Lung (tissue), 12 donors: Measurements from ENCODE around the gene CLOCK. TPM values are rescaled to one million over a fixed set of nuclear protein-coding genes. Genes with fewer than 3 reads are reported as not detected.
A peak's percentile ranks its signal among the peaks of the same experiment; 100 is the strongest.

Experiments used
- ATAC-seq: fragments of 200-7000 bp; cut with Tn5 transposase; one replicate; pipeline ENCODE4 v1.9.1; 2020; ENCODE audit warnings: moderate number of reproducible peaks; ENCODE audit not compliant: insufficient read depth, low FRiP score
- DNase-seq, 3 donors: peaks; one replicate each; pipeline ENCODE4 v3.0.0-alpha.2; 2013 to 2017
- H3K27ac ChIP-seq, 2 donors: one replicate each; pipeline ENCODE4 v1.5.1; 2013; ENCODE audit warnings: mild to moderate bottlenecking in 2 of 2, moderate library complexity in 2 of 2, control low read depth in 1 of 2, inconsistent platforms in 1 of 2, low read depth in 1 of 2, low read length in 1 of 2
- H3K27me3 ChIP-seq, 3 donors: one replicate each; pipeline ENCODE4 v1.5.1; 2013; ENCODE audit warnings: low read length in 2 of 3; ENCODE audit not compliant: control insufficient read depth in 3 of 3, insufficient read depth in 3 of 3
- H3K36me3 ChIP-seq, 4 donors: one replicate each; pipeline ENCODE4 v1.5.1; 2013; ENCODE audit warnings: low read length in 4 of 4, mild to moderate bottlenecking in 1 of 4, moderate library complexity in 1 of 4; ENCODE audit not compliant: control insufficient read depth in 4 of 4, insufficient read depth in 4 of 4
- H3K4me1 ChIP-seq, 5 donors: one replicate each; pipeline ENCODE4 v1.5.1; 2013; ENCODE audit warnings: low read length in 5 of 5, mild to moderate bottlenecking in 2 of 5, moderate library complexity in 1 of 5; ENCODE audit not compliant: control insufficient read depth in 5 of 5, insufficient read depth in 5 of 5
- H3K4me3 ChIP-seq: one replicate; pipeline ENCODE4 v1.5.1; 2013; ENCODE audit warnings: mild to moderate bottlenecking, control low read depth, moderate library complexity
- H3K9ac ChIP-seq, 2 donors: one replicate each; pipeline ENCODE4 v1.5.1; 2013; ENCODE audit warnings: low read length in 2 of 2, control low read depth in 1 of 2; ENCODE audit not compliant: insufficient read depth in 1 of 2
- H3K9me3 ChIP-seq, 4 donors: one replicate each; pipeline ENCODE4 v1.5.1; 2013; ENCODE audit warnings: low read length in 3 of 4, mild to moderate bottlenecking in 1 of 4, moderate library complexity in 1 of 4; ENCODE audit not compliant: control insufficient read depth in 4 of 4, insufficient read depth in 3 of 4
- CTCF ChIP-seq: IDR thresholded peaks from 2 replicates; pipeline ENCODE4 v1.5.1; 2012; ENCODE audit warnings: mild to moderate bottlenecking; ENCODE audit errors: control extremely low read depth, extremely low read depth
- WGBS, 2 donors: extraction: QIAGEN DNeasy Blood & Tissue Kit; methylation state at CpG; one replicate each; pipeline ENCODE4 v1.1.7; 2013; 5-methylcytosine and 5-hydroxymethylcytosine counted together
- polyA plus RNA-seq, 2 donors: library from polyadenylated mRNA; stranded (reverse); fragments of 200-250 nt; gene quantifications; one replicate each; pipeline ENCODE4 v1.2.1, GENCODE V29; 2013
- total RNA-seq, 2 donors: library from RNA; depleted of rRNA in 1 of 2; stranded (reverse); fragments of >200 nt in 1 of 2; gene quantifications; one replicate each; pipeline ENCODE4 v1.2.1, GENCODE V29; 2014 to 2021
- donor health status: control.
- donor health status: control.
- donor health status: Bipolar disorder and iron deficiency.
- donor health status: healthy.
- donor health status: DM: yes; HTN: yes; CAD: no.

The CLOCK gene
- total and polyA plus RNA-seq, 4 donors, result 6.2 to 29.7 (median 14.7) TPM

DNA sequence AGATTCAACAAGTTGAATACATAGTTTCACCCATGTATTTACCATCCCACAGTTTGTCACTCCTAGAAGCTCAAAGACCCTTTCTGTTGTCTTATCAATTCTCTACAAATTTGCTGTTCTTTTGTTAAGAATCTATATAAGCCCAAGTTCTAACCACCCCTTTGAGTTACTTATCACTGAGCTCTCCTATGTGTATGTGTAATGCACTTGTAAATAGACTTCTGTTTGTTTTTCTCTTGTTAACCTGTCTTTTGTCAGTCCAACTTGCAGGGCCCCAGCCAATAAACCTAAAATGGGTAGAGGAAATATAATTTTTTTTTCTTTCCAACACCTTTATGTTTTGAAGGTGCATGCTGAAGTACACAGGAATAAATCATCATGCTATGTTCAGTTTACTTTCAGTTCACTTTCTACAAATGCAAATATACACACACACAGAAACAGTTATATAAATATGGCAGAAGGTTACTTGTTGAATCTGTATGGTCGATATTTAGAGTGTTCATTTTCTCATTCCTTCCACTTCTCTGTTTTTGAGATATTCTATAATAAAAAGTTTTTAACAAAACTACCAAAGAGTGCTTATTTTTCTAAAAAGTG, 22.3 kb upstream of the CLOCK start:
- TF ChIP-seq CTCF, result no peak
- peaks cover 0 to 4% (median 0%) of the 10 kb centered on the region in 4 donors for H3K9me3 ChIP-seq
- no peak overlapping the region for H3K27ac ChIP-seq
- H3K36me3 ChIP-seq, result no peaks in the 10 kb centered on the region
- no peaks in the 10 kb centered on the region for H3K4me1 ChIP-seq
- H3K4me3 ChIP-seq, result no peak overlapping the region
- no peak for ATAC-seq
- no peak for DNase-seq
- H3K9ac ChIP-seq, result no peak overlapping the region
- no peaks in the 10 kb centered on the region for H3K27me3 ChIP-seq
- WGBS, 2 donors, result 89 to 92% methylated on average over 1 of the region's 1 CpG

DNA sequence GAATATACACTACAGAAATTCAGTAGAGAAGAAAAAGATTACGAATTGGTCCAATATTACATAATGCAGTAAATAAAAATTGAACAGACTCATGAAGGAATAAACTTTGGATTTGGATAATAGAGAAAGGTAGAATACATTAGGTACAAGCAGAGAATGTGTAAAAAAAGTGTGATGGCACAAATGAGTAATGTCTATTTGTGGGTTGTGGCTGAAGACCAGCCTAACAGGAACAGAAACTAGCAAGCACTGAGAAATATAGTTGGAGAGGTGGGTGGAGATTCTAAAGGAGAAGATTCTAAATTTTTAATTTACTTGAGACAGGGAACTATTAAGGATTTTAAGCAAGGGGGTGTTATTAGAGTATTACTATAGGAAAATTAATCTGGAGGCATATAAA, 15.2 kb upstream of the CLOCK start:
- WGBS, 2 donors, result 90 to 98% methylated on average over 1 of the region's 1 CpG
- H3K27me3 ChIP-seq, result no peaks in the 10 kb centered on the region
- no peak overlapping the region for H3K4me3 ChIP-seq
- H3K27ac ChIP-seq, result no peak overlapping the region
- ATAC-seq, result no peak
- DNase-seq, result no peak
- H3K4me1 ChIP-seq, result no peaks in the 10 kb centered on the region
- H3K36me3 ChIP-seq, result no peaks in the 10 kb centered on the region
- no peak for TF ChIP-seq CTCF
- no peaks in the 10 kb centered on the region for H3K9me3 ChIP-seq
- H3K9ac ChIP-seq, result no peak overlapping the region

DNA sequence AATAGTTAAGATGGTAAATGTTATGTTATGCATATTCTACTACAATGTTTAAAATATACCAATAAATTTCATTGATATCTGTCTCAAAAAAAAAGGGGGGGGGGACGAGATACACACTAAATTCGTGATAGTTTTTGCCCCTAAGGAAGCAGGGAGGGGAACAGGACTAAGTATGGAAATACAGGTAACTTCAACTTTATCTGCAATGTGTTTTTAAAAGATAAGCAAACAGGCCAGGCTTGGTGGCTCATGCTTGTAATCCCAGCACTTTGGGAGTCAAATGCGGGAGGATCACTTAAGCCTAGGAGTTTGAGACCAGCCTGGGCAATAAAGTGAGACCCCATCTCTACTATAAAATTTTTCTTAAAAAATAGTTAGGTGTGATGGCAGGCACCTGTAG, 13.4 kb upstream of the CLOCK start:
- H3K4me1 ChIP-seq, result no peaks in the 10 kb centered on the region
- no peaks in the 10 kb centered on the region for H3K36me3 ChIP-seq
- no peak overlapping the region for H3K27ac ChIP-seq
- no peak overlapping the region for H3K4me3 ChIP-seq
- no peaks in the 10 kb centered on the region for H3K27me3 ChIP-seq
- no peak for ATAC-seq
- no peak for DNase-seq
- no peak overlapping the region for H3K9ac ChIP-seq
- H3K9me3 ChIP-seq, result no peaks in the 10 kb centered on the region
- WGBS, 2 donors, result 81 to 90% methylated on average over 3 of the region's 3 CpGs
- no peak for TF ChIP-seq CTCF

- Histone ChIP-seq H3K4me3 (no peak overlapping the region), H3K36me3 (no peaks in the 10 kb centered on the region), H3K9ac (no peak overlapping the region), H3K9me3 (no peaks in the 10 kb centered on the region), H3K27me3 (no peaks in the 10 kb centered on the region), H3K4me1 (peaks cover 0 to 4% (median 0%) of the 10 kb centered on the region in 5 donors), H3K27ac (no peak overlapping the region)
- no peak for TF ChIP-seq CTCF
- ATAC-seq (no peak), DNase-seq (peak in 2 of 3 donors; percentile 59 to 69)
- 47 to 58% methylated on average over 2 of the region's 2 CpGs for WGBS, 2 donors
These were observed 7.8 kb upstream of the CLOCK start for GRCh38 chr4:55554453-55555030.
